ENCODE results near the gene FOXC1. TPM values are rescaled to one million over a fixed set of nuclear protein-coding genes. Genes with fewer than 3 reads are reported as not detected.

FOXC1 gene
- total RNA-seq, 1 experiment from 2014 or later, result 16.5 TPM

GRCh38 chr6:1619673-1620503, 10.2 kb downstream of the FOXC1 start:
- H3K4me1 Mint-ChIP-seq (ENCODE audit: low read depth, unreplicated experiment), result no peaks in the 10 kb centered on the region
- no peak overlapping the region for H3K4me3 Mint-ChIP-seq (ENCODE audit: low read depth, unreplicated experiment)
- no peaks in the 10 kb centered on the region for H3K27me3 Mint-ChIP-seq (ENCODE audit: unreplicated experiment)

GRCh38 chr6:1620504-1621069, 10.9 kb downstream of the FOXC1 start:
- H3K27ac Mint-ChIP-seq (ENCODE audit: unreplicated experiment), result no peak overlapping the region
- intact Hi-C loops (cut with micrococcal nuclease; ENCODE audit: unreplicated experiment), result no loop called here
- BruUV-seq (replicated peaks), result no TSS peak
- CTCF ChIA-PET, result no interaction called here
- H3K36me3 Mint-ChIP-seq (ENCODE audit: insufficient read depth, unreplicated experiment), result peaks cover 3% of the 10 kb centered on the region
- DNase-seq, result no peak
- no peaks in the 10 kb centered on the region for H3K9me3 Mint-ChIP-seq (ENCODE audit: low read depth, unreplicated experiment)
- no peak for TF ChIP-seq CTCF (IDR thresholded peaks at IDR 0.05; ENCODE audit: unreplicated experiment)
- H3K27me3 Mint-ChIP-seq (ENCODE audit: unreplicated experiment), result no peaks in the 10 kb centered on the region
- H3K4me1 Mint-ChIP-seq (ENCODE audit: low read depth, unreplicated experiment), result no peaks in the 10 kb centered on the region
- no peak overlapping the region for H3K4me3 Mint-ChIP-seq (ENCODE audit: low read depth, unreplicated experiment)

More at GRCh38 chr6:1619673-1620503, 10.2 kb downstream of the FOXC1 start:
- CTCF ChIA-PET, result no interaction called here
- H3K36me3 Mint-ChIP-seq (ENCODE audit: insufficient read depth, unreplicated experiment), result peaks cover 3% of the 10 kb centered on the region
- intact Hi-C loops (cut with micrococcal nuclease; ENCODE audit: unreplicated experiment), result no loop called here
- TF ChIP-seq CTCF (IDR thresholded peaks at IDR 0.05; ENCODE audit: unreplicated experiment), result no peak
- DNase-seq, result no peak
- no peak overlapping the region for H3K27ac Mint-ChIP-seq (ENCODE audit: unreplicated experiment)
- no peaks in the 10 kb centered on the region for H3K9me3 Mint-ChIP-seq (ENCODE audit: low read depth, unreplicated experiment)
- BruUV-seq (replicated peaks), result no TSS peak

- Mint-ChIP-seq H3K36me3 (ENCODE audit: insufficient read depth, unreplicated experiment) (peaks cover 3% of the 10 kb centered on the region), H3K4me1 (ENCODE audit: low read depth, unreplicated experiment) (no peaks in the 10 kb centered on the region), H3K4me3 (ENCODE audit: low read depth, unreplicated experiment) (no peak overlapping the region), H3K9me3 (ENCODE audit: low read depth, unreplicated experiment) (no peaks in the 10 kb centered on the region), H3K27ac (ENCODE audit: unreplicated experiment) (no peak overlapping the region), H3K27me3 (ENCODE audit: unreplicated experiment) (no peaks in the 10 kb centered on the region)
- CTCF ChIA-PET, result no interaction called here
- BruUV-seq (replicated peaks), result no TSS peak
- DNase-seq, result no peak
- TF ChIP-seq CTCF (IDR thresholded peaks at IDR 0.05; ENCODE audit: unreplicated experiment), result no peak
- intact Hi-C loops (cut with micrococcal nuclease; ENCODE audit: unreplicated experiment), result no loop called here
Observed at GRCh38 chr6:1621070-1621701, 11.5 kb downstream of the FOXC1 start.

- no peak overlapping the region for H3K4me3 Mint-ChIP-seq (ENCODE audit: low read depth, unreplicated experiment)
- TF ChIP-seq CTCF (IDR thresholded peaks at IDR 0.05; ENCODE audit: unreplicated experiment), result no peak
- no peaks in the 10 kb centered on the region for H3K4me1 Mint-ChIP-seq (ENCODE audit: low read depth, unreplicated experiment)
- no peak overlapping the region for H3K27ac Mint-ChIP-seq (ENCODE audit: unreplicated experiment)
- H3K36me3 Mint-ChIP-seq (ENCODE audit: insufficient read depth, unreplicated experiment), result peaks cover 2% of the 10 kb centered on the region
- no peaks in the 10 kb centered on the region for H3K27me3 Mint-ChIP-seq (ENCODE audit: unreplicated experiment)
- DNase-seq, result no peak
- intact Hi-C loops (cut with micrococcal nuclease; ENCODE audit: unreplicated experiment), result no loop called here
- H3K9me3 Mint-ChIP-seq (ENCODE audit: low read depth, unreplicated experiment), result no peaks in the 10 kb centered on the region
- CTCF ChIA-PET, result no interaction called here
- BruUV-seq (replicated peaks), result no TSS peak
Observed at GRCh38 chr6:1622220-1622850, 12.6 kb downstream of the FOXC1 start.
